H9 (cell line): ENCODE measurements around the gene DNHD1. TPM values are rescaled to one million over a fixed set of nuclear protein-coding genes. Genes with fewer than 3 reads are reported as not detected.

Experiments
- DNase-seq: peaks from one replicate; pipeline ENCODE4 v3.0.0-alpha.2; 2017
- H2AFZ ChIP-seq: one replicate; pipeline ENCODE4 v1.6.1; 2013; ENCODE audit warnings: mild to moderate bottlenecking, low read length, control low read depth, moderate library complexity
- H2AK5ac ChIP-seq: 2 replicates; pipeline ENCODE4 v1.6.1; 2013; ENCODE audit warnings: low read length, control low read depth, mixed read lengths; ENCODE audit not compliant: insufficient read length
- H2BK120ac ChIP-seq: one replicate; pipeline ENCODE4 v1.6.1; 2013; ENCODE audit warnings: low read depth, mild to moderate bottlenecking, low read length, control low read depth, inconsistent platforms; ENCODE audit not compliant: poor library complexity, severe bottlenecking
- H2BK12ac ChIP-seq: 2 replicates; pipeline ENCODE4 v1.6.1; 2013; ENCODE audit warnings: low read length, control low read depth, mixed read lengths, low read depth; ENCODE audit not compliant: insufficient read length
- H2BK15ac ChIP-seq: 2 replicates; pipeline ENCODE4 v1.6.1; 2013; ENCODE audit warnings: low read depth, low read length, control low read depth
- H2BK20ac ChIP-seq: one replicate; pipeline ENCODE4 v1.6.1; 2013; ENCODE audit warnings: low read depth, mild to moderate bottlenecking, low read length, control low read depth, inconsistent platforms; ENCODE audit not compliant: poor library complexity, severe bottlenecking
- H2BK5ac ChIP-seq: 2 replicates; pipeline ENCODE4 v1.6.1; 2013; ENCODE audit warnings: low read length, control low read depth, mixed read lengths; ENCODE audit not compliant: insufficient read length
- H3K14ac ChIP-seq: 2 replicates; pipeline ENCODE4 v1.6.1; 2013; ENCODE audit warnings: low read length, control low read depth; ENCODE audit not compliant: insufficient read depth
- H3K18ac ChIP-seq: 2 replicates; pipeline ENCODE4 v1.6.1; 2013; ENCODE audit warnings: low read depth, mild to moderate bottlenecking, mixed read lengths, low read length, control low read depth; ENCODE audit not compliant: insufficient read length
- H3K23ac ChIP-seq: 2 replicates; pipeline ENCODE4 v1.6.1; 2013; ENCODE audit warnings: low read length, control low read depth, mixed read lengths, low read depth; ENCODE audit not compliant: insufficient read length
- H3K23me2 ChIP-seq: 2 replicates; pipeline ENCODE4 v1.6.1; 2013; ENCODE audit warnings: low read depth, mild to moderate bottlenecking, mixed read lengths, low read length, control low read depth; ENCODE audit not compliant: insufficient read length, poor library complexity, severe bottlenecking
- H3K27ac ChIP-seq: 2 replicates; pipeline ENCODE4 v1.5.1; 2013; ENCODE audit warnings: low read length, control low read depth, mixed read lengths, low read depth; ENCODE audit not compliant: insufficient read length
- H3K27me3 ChIP-seq: 2 replicates; pipeline ENCODE4 v1.6.1; 2013; ENCODE audit warnings: low read length, control low read depth, inconsistent platforms; ENCODE audit not compliant: insufficient read depth
- H3K4ac ChIP-seq: 2 replicates; pipeline ENCODE4 v1.6.1; 2013; ENCODE audit warnings: low read depth, mild to moderate bottlenecking, control low read depth, inconsistent platforms, low read length, moderate library complexity
- H3K4me1 ChIP-seq: 2 replicates; pipeline ENCODE4 v1.6.1; 2013; ENCODE audit warnings: low read length, control low read depth, inconsistent platforms; ENCODE audit not compliant: insufficient read depth
- H3K4me2 ChIP-seq: 2 replicates; pipeline ENCODE4 v1.6.1; 2013; ENCODE audit warnings: low read length, control low read depth, mixed read lengths; ENCODE audit not compliant: insufficient read length, insufficient read depth
- H3K56ac ChIP-seq: 2 replicates; pipeline ENCODE4 v1.6.1; 2013; ENCODE audit warnings: low read depth, mild to moderate bottlenecking, mixed read lengths, low read length, control low read depth; ENCODE audit not compliant: insufficient read length
- H3K79me1 ChIP-seq: 2 replicates; pipeline ENCODE4 v1.6.1; 2013; ENCODE audit warnings: low read depth, mild to moderate bottlenecking, moderate library complexity, low read length, control low read depth, inconsistent platforms; ENCODE audit not compliant: insufficient read depth, poor library complexity, severe bottlenecking
- H3K79me2 ChIP-seq: 2 replicates; pipeline ENCODE4 v1.6.1; 2013; ENCODE audit warnings: low read length, control low read depth, inconsistent platforms; ENCODE audit not compliant: insufficient read depth
- H3K9ac ChIP-seq: 2 replicates; pipeline ENCODE4 v1.6.1; 2013; ENCODE audit warnings: low read length, control low read depth, mixed read lengths; ENCODE audit not compliant: insufficient read length; ENCODE audit errors: extremely low read depth
- H3K9me3 ChIP-seq: one replicate; pipeline ENCODE4 v1.6.1; 2013; ENCODE audit warnings: low read depth, low read length, inconsistent platforms; ENCODE audit not compliant: control insufficient read depth
- H3T11ph ChIP-seq: one replicate; pipeline ENCODE4 v1.6.1; 2013; ENCODE audit warnings: mild to moderate bottlenecking, low read length, control low read depth, inconsistent platforms
- H4K20me1 ChIP-seq: one replicate; pipeline ENCODE4 v1.6.1; 2013; ENCODE audit not compliant: control insufficient read depth, insufficient read length, insufficient read depth
- H4K5ac ChIP-seq: 2 replicates; pipeline ENCODE4 v1.6.1; 2013; ENCODE audit warnings: low read depth, mild to moderate bottlenecking, mixed read lengths, low read length, control low read depth; ENCODE audit not compliant: insufficient read length
- H4K8ac ChIP-seq: replicated peaks from 2 replicates; pipeline ENCODE4 v1.6.1; 2013; ENCODE audit warnings: low read length, control low read depth, mixed read lengths, low read depth; ENCODE audit not compliant: insufficient read length
- H4K91ac ChIP-seq: 2 replicates; pipeline ENCODE4 v1.6.1; 2013; ENCODE audit warnings: low read depth, mild to moderate bottlenecking, moderate library complexity, mixed read lengths, low read length, control low read depth; ENCODE audit not compliant: insufficient read length
- H3K27ac Mint-ChIP-seq, 3 experiments: 2 replicates in 2 of 3; 3 replicates in 1 of 3; pipeline ENCODE4 v1.8.0; 2020 to 2021; ENCODE audit warnings: mixed read lengths in 3 of 3, mild to moderate bottlenecking in 1 of 3, moderate library complexity in 1 of 3
- H3K27me3 Mint-ChIP-seq: 2 replicates; pipeline ENCODE4 v1.8.0; 2021; ENCODE audit warnings: low read depth, mild to moderate bottlenecking, moderate library complexity, mixed read lengths
- H3K36me3 Mint-ChIP-seq, 3 experiments: 2 replicates in 2 of 3; 3 replicates in 1 of 3; pipeline ENCODE4 v1.8.0; 2020 to 2021; ENCODE audit warnings: low read depth in 3 of 3, mixed read lengths in 3 of 3; ENCODE audit not compliant: insufficient read depth in 1 of 3
- H3K4me1 Mint-ChIP-seq, 2 experiments: 2 replicates each; pipeline ENCODE4 v1.8.0; 2020; ENCODE audit warnings: mixed read lengths in 2 of 2
- H3K4me3 Mint-ChIP-seq, 2 experiments: 2 replicates in 1 of 2; 3 replicates in 1 of 2; pipeline ENCODE4 v1.8.0; 2020 to 2021; ENCODE audit warnings: mild to moderate bottlenecking in 2 of 2, mixed read lengths in 2 of 2, moderate library complexity in 1 of 2
- H3K9me3 Mint-ChIP-seq, 2 experiments: 2 replicates in 1 of 2; 3 replicates in 1 of 2; pipeline ENCODE4 v1.8.0; 2020; ENCODE audit warnings: mild to moderate bottlenecking in 2 of 2, mixed read lengths in 2 of 2, moderate library complexity in 1 of 2
- CTCF ChIP-seq: fragments of 200-600 bp; sonication (generic); conservative IDR thresholded peaks from 3 replicates; pipeline ENCODE4 v1.8.0; 2021; ENCODE audit warnings: antibody characterized with exemption, mild to moderate bottlenecking
- WGBS: extraction: QIAGEN DNeasy Blood & Tissue Kit; methylation state at CpG from one replicate; pipeline ENCODE4 v1.1.7; 2013; ENCODE audit warnings: missing lambda C conversion rate, low lambda C conversion rate, mixed read lengths; ENCODE audit not compliant: insufficient read length; ENCODE audit errors: extremely low coverage; 5-methylcytosine and 5-hydroxymethylcytosine counted together
- total RNA-seq: library from RNA; stranded (reverse); gene quantifications from 2 replicates; pipeline ENCODE4 v1.2.1, GENCODE V29; 2021

The DNHD1 gene
- total RNA-seq, 1 experiment from 2014 or later: 3.5 TPM

GRCh38 chr11:6565988-6566703 is 69.1 kb downstream of the DNHD1 start:
- no peak overlapping the region for H3K27ac ChIP-seq
- Mint-ChIP-seq H3K4me1 (peaks cover 29 to 39% of the 10 kb centered on the region in 2 experiments), H3K4me3 (no peak overlapping the region; a peak in 1 of 5 replicates), H3K27me3 (no peaks in the 10 kb centered on the region), H3K27ac (no peak overlapping the region), H3K9me3 (no peaks in the 10 kb centered on the region; a peak in 1 of 5 replicates), H3K36me3 (no peaks in the 10 kb centered on the region; a peak in 2 of 7 replicates)
- no peaks in the 10 kb centered on the region for H4K20me1 ChIP-seq
- H4K5ac ChIP-seq: no peak overlapping the region
- H3T11ph ChIP-seq: no peak overlapping the region
- H3K56ac ChIP-seq: no peak overlapping the region
- no peak overlapping the region for H2BK20ac ChIP-seq
- H2BK5ac ChIP-seq: no peak overlapping the region
- peaks cover 6% of the 10 kb centered on the region; the same call in 1 of the 2 replicates for H3K4me1 ChIP-seq
- H2BK12ac ChIP-seq: no peak overlapping the region
- no peak overlapping the region for H2AK5ac ChIP-seq
- no peak overlapping the region for H3K23ac ChIP-seq
- WGBS: no CpG with 5 or more reads among the region's 5 CpGs
- H2BK120ac ChIP-seq: no peak overlapping the region
- H4K91ac ChIP-seq: no peak overlapping the region
- H3K18ac ChIP-seq: no peak overlapping the region
- no peak for DNase-seq
- H3K79me2 ChIP-seq: no peaks in the 10 kb centered on the region
- H2BK15ac ChIP-seq: no peak overlapping the region
- H3K27me3 ChIP-seq: no peaks in the 10 kb centered on the region
- H3K79me1 ChIP-seq: no peaks in the 10 kb centered on the region
- H3K14ac ChIP-seq: no peak overlapping the region
- TF ChIP-seq CTCF: no peak
- H4K8ac ChIP-seq: no peak overlapping the region
- H3K9ac ChIP-seq: no peak overlapping the region
- no peak overlapping the region for H2AFZ ChIP-seq
- H3K23me2 ChIP-seq: no peaks in the 10 kb centered on the region
- H3K4me2 ChIP-seq: no peak overlapping the region
- no peak overlapping the region for H3K4ac ChIP-seq
- no peaks in the 10 kb centered on the region for H3K9me3 ChIP-seq
